Eye (tissue), 1 donor: ENCODE measurements around the gene GXYLT1.
"Not testable (repeated sequence)": the region's sequence is repeated elsewhere in the genome, so short reads cannot be mapped to it uniquely, and the experiment has no call there.

ENCODE experiments used
- DNase-seq: peaks from one replicate; pipeline ENCODE4 v3.0.0-alpha.2; 2015

GXYLT1 gene

GRCh38 chr12:42144408-42145196 lies at the start of gene GXYLT1:
Gene GXYLT1 (minus strand): TSS chr12:42144874. CDS start chr12:42144646, 228 bp downstream.
- DNase-seq, result peak; percentile 96

GRCh38 chr12:42192686-42193085 lies 48.0 kb upstream of the GXYLT1 start:
- no peak for DNase-seq

- no peak for DNase-seq
Measured at GRCh38 chr12:42192258-42192657, 47.6 kb upstream of the GXYLT1 start.

- DNase-seq, result no peak
Measured at GRCh38 chr12:42190376-42190775, 45.7 kb upstream of the GXYLT1 start.

GRCh38 chr12:42188275-42188674 lies 43.6 kb upstream of the GXYLT1 start:
- DNase-seq, result not testable (repeated sequence)

- DNase-seq, result no peak
Measured at GRCh38 chr12:42187799-42188198, 43.1 kb upstream of the GXYLT1 start.

- DNase-seq, result no peak
Measured at GRCh38 chr12:42186793-42187192, 42.1 kb upstream of the GXYLT1 start.

GRCh38 chr12:42182394-42182793 lies 37.7 kb upstream of the GXYLT1 start:
- no peak for DNase-seq

- peak; percentile 39 for DNase-seq
Measured at GRCh38 chr12:42180990-42181596, 36.4 kb upstream of the GXYLT1 start.

GRCh38 chr12:42178101-42178500 lies 33.4 kb upstream of the GXYLT1 start:
- DNase-seq, result no peak

GRCh38 chr12:42174978-42175377 lies 30.3 kb upstream of the GXYLT1 start:
- DNase-seq, result no peak

GRCh38 chr12:42173961-42174521 lies 29.4 kb upstream of the GXYLT1 start:
- DNase-seq, result no peak

- no peak for DNase-seq
Measured at GRCh38 chr12:42172441-42173210, 28.0 kb upstream of the GXYLT1 start.

GRCh38 chr12:42167711-42168110 lies 23.0 kb upstream of the GXYLT1 start:
- DNase-seq, result no peak

- DNase-seq, result no peak
Measured at GRCh38 chr12:42166501-42166900, 21.8 kb upstream of the GXYLT1 start.

- no peak for DNase-seq
Measured at GRCh38 chr12:42163913-42164312, 19.2 kb upstream of the GXYLT1 start.

- DNase-seq, result no peak
Measured at GRCh38 chr12:42162965-42163364, 18.3 kb upstream of the GXYLT1 start.

GRCh38 chr12:42162193-42162592 lies 17.5 kb upstream of the GXYLT1 start:
- DNase-seq, result no peak

- DNase-seq, result no peak
Measured at GRCh38 chr12:42161529-42161928, 16.9 kb upstream of the GXYLT1 start.

- DNase-seq, result no peak
Measured at GRCh38 chr12:42156232-42156631, 11.6 kb upstream of the GXYLT1 start.

GRCh38 chr12:42145552-42146215 lies 1.0 kb upstream of the GXYLT1 start:
- DNase-seq, result peak; percentile 58

- no peak for DNase-seq
Measured at GRCh38 chr12:42145197-42145549, 499 bp upstream of the GXYLT1 start.

- no peak for DNase-seq
Measured at GRCh38 chr12:42144158-42144407, 591 bp downstream of the GXYLT1 start.
